DOHH2 (cell line): ENCODE results near the gene ADARB1.

Experiments used
- CTCF ChIP-seq: fragments of 200-600 bp; sonication (generic); IDR thresholded peaks from one replicate; pipeline ENCODE4 v1.5.1; 2014; ENCODE audit warnings: antibody characterized with exemption, mild to moderate bottlenecking, low read depth, low read length; ENCODE audit not compliant: poor library complexity, severe bottlenecking
- EZH2phosphoT487 ChIP-seq: fragments of 200-600 bp; sonication (generic); IDR thresholded peaks from 2 replicates; pipeline ENCODE4 v1.6.1; 2017; ENCODE audit warnings: borderline replicate concordance, mild to moderate bottlenecking, antibody characterized with exemption, low read length, moderate library complexity, mixed read lengths

GRCh38 chr21:45094412-45094811, 20.0 kb downstream of the ADARB1 start:
- no peak for TF ChIP-seq CTCF
- TF ChIP-seq EZH2phosphoT487: no peak
